Measurements from ENCODE around the gene AGTRAP.

GRCh38 chr1:11771481-11772043 lies 35.6 kb downstream of the AGTRAP start:
- TF ChIP-seq ZNF707 (CRISPR knock-in tag; conservative IDR thresholded peaks at IDR 0.05) = no peak
- TF ChIP-seq EP300 (IDR thresholded peaks at IDR 0.05; ENCODE audit: low read length) = no peak
- no peak for TF ChIP-seq SP1 (CRISPR knock-in tag; IDR thresholded peaks at IDR 0.05)
- TF ChIP-seq ZNF449 (CRISPR knock-in tag; IDR thresholded peaks at IDR 0.05) = no peak
- TF ChIP-seq CHD7 (IDR thresholded peaks at IDR 0.05; ENCODE audit: low read depth, low read length) = no peak
- TF ChIP-seq EZH2 (IDR thresholded peaks at IDR 0.05; ENCODE audit: borderline replicate concordance, low read depth, low read length) = no peak
- TF ChIP-seq ELF2 (CRISPR knock-in tag; IDR thresholded peaks at IDR 0.05) = no peak
- no peak for TF ChIP-seq SRF (CRISPR knock-in tag; IDR thresholded peaks at IDR 0.05)
- no peak for TF ChIP-seq TOE1 (IDR thresholded peaks at IDR 0.05; ENCODE audit: borderline replicate concordance)
- no peak for TF ChIP-seq TOE1 (CRISPR knock-in tag; IDR thresholded peaks at IDR 0.05; ENCODE audit: borderline replicate concordance, low read depth)
- TF ChIP-seq MAX (CRISPR knock-in tag; IDR thresholded peaks at IDR 0.05) = no peak
- no peak for TF ChIP-seq REST (IDR thresholded peaks at IDR 0.05; ENCODE audit: borderline replicate concordance)
- TF ChIP-seq REST (CRISPR knock-in tag; IDR thresholded peaks at IDR 0.05; ENCODE audit: low read depth) = no peak
- TF ChIP-seq RFX7 (CRISPR knock-in tag; IDR thresholded peaks at IDR 0.05) = no peak
- TF ChIP-seq BCL6 (CRISPR knock-in tag; IDR thresholded peaks at IDR 0.05) = no peak
